ENCODE data around the gene DRC7. TPM values are rescaled to one million over a fixed set of nuclear protein-coding genes. Genes with fewer than 3 reads are reported as not detected.

DRC7 gene
- total RNA-seq, 1 donor from 2014 or later: not detected

DNA sequence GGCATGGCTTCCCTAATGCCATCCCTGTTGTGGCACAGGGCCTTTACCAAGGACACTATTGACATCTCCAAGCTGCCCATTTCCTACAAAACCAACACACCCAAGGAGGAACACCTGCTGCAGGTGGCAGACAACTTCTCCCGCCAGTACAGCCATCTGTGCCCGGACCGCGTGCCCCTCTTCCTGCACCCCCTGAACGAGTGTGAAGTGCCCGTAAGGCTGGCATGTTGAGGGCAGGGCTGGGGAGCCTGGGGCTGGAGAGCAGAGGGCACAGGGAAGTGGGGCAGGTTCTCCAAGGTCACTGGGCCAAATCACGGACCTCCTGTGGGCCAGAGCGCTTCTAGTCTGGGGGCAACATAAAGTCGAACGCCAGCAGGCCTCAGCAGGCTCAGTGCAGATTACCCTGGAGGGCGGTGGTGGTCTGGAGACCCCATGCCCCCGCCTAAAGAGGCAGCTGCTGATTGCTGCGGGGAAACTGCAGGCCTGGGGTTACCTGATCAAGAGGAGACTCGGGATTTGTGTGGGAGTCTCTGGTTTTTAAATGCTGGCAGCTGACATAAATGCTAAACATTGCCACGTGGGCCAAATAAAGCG lies 4.3 kb downstream of the DRC7 start:
- no peaks in the 10 kb centered on the region for H3K9me3 Mint-ChIP-seq (ENCODE audit: low read depth)
- H3K27me3 Mint-ChIP-seq (ENCODE audit: low read depth): no peaks in the 10 kb centered on the region
- H3K36me3 Mint-ChIP-seq (ENCODE audit: low read depth): no peaks in the 10 kb centered on the region
- no peak for DNase-seq (ENCODE audit: low spot score)
- H3K4me3 Mint-ChIP-seq (ENCODE audit: unreplicated experiment): no peak overlapping the region
- TF ChIP-seq, protein P1, sequence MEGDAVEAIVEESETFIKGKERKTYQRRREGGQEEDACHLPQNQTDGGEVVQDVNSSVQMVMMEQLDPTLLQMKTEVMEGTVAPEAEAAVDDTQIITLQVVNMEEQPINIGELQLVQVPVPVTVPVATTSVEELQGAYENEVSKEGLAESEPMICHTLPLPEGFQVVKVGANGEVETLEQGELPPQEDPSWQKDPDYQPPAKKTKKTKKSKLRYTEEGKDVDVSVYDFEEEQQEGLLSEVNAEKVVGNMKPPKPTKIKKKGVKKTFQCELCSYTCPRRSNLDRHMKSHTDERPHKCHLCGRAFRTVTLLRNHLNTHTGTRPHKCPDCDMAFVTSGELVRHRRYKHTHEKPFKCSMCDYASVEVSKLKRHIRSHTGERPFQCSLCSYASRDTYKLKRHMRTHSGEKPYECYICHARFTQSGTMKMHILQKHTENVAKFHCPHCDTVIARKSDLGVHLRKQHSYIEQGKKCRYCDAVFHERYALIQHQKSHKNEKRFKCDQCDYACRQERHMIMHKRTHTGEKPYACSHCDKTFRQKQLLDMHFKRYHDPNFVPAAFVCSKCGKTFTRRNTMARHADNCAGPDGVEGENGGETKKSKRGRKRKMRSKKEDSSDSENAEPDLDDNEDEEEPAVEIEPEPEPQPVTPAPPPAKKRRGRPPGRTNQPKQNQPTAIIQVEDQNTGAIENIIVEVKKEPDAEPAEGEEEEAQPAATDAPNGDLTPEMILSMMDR (IDR thresholded peaks at IDR 0.05): no peak
- H3K4me1 Mint-ChIP-seq (ENCODE audit: low read depth): peaks cover 2% of the 10 kb centered on the region
- no peak overlapping the region for H3K27ac Mint-ChIP-seq (ENCODE audit: unreplicated experiment)

DNA sequence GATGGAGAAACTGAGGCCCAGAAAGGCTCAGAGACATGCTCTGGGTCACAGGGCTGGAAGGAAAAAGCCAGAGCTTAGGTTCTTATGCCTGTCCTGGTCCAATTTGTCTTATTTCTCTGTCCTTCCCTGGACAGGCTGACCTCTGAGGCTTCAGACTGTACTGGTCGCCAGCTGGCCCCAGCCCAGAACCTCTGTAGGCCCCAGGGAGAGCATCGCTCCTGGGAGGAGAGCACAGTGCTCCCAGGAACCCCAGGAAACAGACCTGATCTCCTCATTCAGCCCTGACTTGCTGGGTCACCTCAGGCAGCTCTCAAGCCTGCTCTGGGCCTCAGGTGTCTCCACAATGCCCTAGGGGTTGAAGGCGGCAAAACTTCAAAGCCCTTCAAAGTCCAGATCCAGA lies 4.9 kb downstream of the DRC7 start:
- Mint-ChIP-seq H3K9me3 (ENCODE audit: low read depth) (no peaks in the 10 kb centered on the region), H3K4me3 (ENCODE audit: unreplicated experiment) (no peak overlapping the region), H3K4me1 (ENCODE audit: low read depth) (peaks cover 2% of the 10 kb centered on the region), H3K27ac (ENCODE audit: unreplicated experiment) (no peak overlapping the region), H3K36me3 (ENCODE audit: low read depth) (no peaks in the 10 kb centered on the region), H3K27me3 (ENCODE audit: low read depth) (no peaks in the 10 kb centered on the region)
- no peak for DNase-seq (ENCODE audit: low spot score)
- TF ChIP-seq, protein P1 (IDR thresholded peaks at IDR 0.05): no peak

DNA sequence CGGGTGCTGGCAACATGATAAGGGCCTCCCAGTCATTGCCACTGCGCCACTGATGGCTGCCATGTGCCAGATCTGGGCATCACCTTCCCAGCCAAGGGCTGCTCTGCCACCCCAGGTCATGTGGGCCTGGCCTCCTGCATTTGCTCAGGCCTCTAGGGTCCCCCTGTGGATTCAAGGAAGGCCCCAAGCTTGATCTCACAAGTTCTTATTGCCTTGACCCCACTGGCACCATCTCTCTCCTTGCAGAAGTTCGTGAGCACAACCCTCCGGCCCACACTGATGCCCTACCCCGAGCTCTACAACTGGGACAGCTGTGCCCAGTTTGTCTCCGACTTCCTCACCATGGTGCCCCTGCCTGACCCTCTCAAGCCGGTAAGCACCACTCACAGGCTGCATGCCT lies 5.3 kb downstream of the DRC7 start:
- TF ChIP-seq, protein P1 (IDR thresholded peaks at IDR 0.05): no peak
- Mint-ChIP-seq H3K27me3 (ENCODE audit: low read depth) (no peaks in the 10 kb centered on the region), H3K4me1 (ENCODE audit: low read depth) (no peaks in the 10 kb centered on the region), H3K4me3 (ENCODE audit: unreplicated experiment) (no peak overlapping the region), H3K27ac (ENCODE audit: unreplicated experiment) (no peak overlapping the region), H3K9me3 (ENCODE audit: low read depth) (no peaks in the 10 kb centered on the region), H3K36me3 (ENCODE audit: low read depth) (no peaks in the 10 kb centered on the region)
- DNase-seq (ENCODE audit: low spot score): no peak

DNA sequence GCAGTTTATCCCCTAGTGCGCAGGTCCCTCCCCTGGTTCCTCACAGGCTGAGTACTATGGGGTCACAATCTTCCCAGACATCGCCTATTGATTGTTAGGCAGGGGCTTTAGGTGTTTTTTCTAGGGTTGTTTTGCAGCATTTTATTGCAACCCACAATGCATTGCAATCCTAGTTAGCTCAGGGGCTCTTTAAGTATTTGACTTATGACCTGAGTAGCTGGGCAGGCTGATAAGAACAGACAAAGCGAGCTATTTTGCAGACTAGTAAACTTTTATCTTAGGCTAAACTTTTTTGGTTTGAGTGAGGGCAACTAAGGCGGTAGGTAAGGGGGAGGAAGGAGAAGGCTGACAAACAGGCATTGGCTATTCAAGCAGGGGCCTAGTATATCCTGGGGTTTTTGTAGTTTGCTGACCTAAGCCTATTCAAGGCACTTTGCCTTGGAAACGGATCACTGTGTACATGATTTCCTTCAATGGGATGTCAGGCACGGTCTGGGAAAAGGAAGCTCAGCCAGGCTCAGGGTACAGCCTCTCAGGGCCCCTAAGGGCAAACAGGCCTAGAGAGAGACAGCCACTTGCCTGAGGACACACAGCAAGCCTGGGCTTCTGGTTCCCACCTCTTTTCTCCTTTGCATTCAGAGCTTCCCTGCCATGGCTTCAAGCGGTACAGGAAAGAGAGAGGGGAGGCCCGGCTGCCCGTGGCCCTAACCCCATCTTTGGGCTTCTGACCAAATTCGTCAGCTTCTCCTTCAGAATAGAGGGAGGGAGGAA lies 6.4 kb downstream of the DRC7 start:
- no peak overlapping the region for H3K27ac Mint-ChIP-seq (ENCODE audit: unreplicated experiment)
- no peak for DNase-seq (ENCODE audit: low spot score)
- no peaks in the 10 kb centered on the region for H3K9me3 Mint-ChIP-seq (ENCODE audit: low read depth)
- no peaks in the 10 kb centered on the region for H3K27me3 Mint-ChIP-seq (ENCODE audit: low read depth)
- TF ChIP-seq, protein P1 (IDR thresholded peaks at IDR 0.05): no peak
- H3K4me1 Mint-ChIP-seq (ENCODE audit: low read depth): no peaks in the 10 kb centered on the region
- H3K36me3 Mint-ChIP-seq (ENCODE audit: low read depth): no peaks in the 10 kb centered on the region
- H3K4me3 Mint-ChIP-seq (ENCODE audit: unreplicated experiment): no peak overlapping the region

DNA sequence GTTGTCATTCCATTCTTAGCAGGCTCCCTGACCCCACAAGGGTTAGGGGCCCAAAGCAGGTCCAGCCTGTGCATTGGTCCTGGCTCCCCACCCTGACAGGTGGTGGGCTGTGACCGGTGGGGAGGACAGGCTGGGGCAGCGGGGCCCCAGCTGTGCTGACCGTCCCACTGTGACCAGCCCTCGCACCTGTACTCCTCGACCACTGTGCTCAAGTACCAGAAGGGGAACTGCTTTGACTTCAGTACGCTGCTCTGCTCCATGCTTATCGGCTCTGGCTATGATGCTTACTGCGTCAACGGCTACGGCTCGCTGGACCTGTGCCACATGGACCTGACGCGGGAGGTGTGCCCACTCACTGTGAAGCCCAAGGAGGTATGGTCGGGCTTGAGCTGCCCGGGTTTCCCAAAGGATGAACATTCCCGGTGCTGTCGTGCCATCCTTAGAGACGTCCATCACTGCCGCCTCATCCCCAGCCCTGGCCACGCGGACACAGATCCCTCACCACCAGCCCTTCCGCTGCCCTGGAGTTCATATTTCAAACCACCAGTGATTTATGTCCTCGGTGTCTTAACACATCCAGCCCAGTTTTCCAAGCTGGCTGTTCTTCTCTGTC lies 7.3 kb downstream of the DRC7 start:
- Mint-ChIP-seq H3K4me3 (ENCODE audit: unreplicated experiment) (no peak overlapping the region), H3K27ac (ENCODE audit: unreplicated experiment) (no peak overlapping the region), H3K9me3 (ENCODE audit: low read depth) (no peaks in the 10 kb centered on the region), H3K4me1 (ENCODE audit: low read depth) (no peaks in the 10 kb centered on the region), H3K36me3 (ENCODE audit: low read depth) (no peaks in the 10 kb centered on the region), H3K27me3 (ENCODE audit: low read depth) (peaks cover 2% of the 10 kb centered on the region)
- DNase-seq (ENCODE audit: low spot score): peak; percentile 48
- TF ChIP-seq, protein P1 (IDR thresholded peaks at IDR 0.05): no peak

Measured in chondrocyte (in vitro differentiated cells).